Left colon (tissue), 2 donors: ENCODE data around the gene TMOD1. TPM values are rescaled to one million over a fixed set of nuclear protein-coding genes. Genes with fewer than 3 reads are reported as not detected.
"Not testable (repeated sequence)": the region's sequence is repeated elsewhere in the genome, so short reads cannot be mapped to it uniquely, and the experiment has no call there.

ENCODE experiments used
- ATAC-seq: fragments of 200-7000 bp; cut with Tn5 transposase; one replicate; pipeline ENCODE4 v1.9.1; 2020; ENCODE audit warnings: mild to moderate bottlenecking, moderate library complexity
- DNase-seq, 2 donors: peaks; one replicate each; pipeline ENCODE4 v3.0.0-alpha.2; 2020
- intact Hi-C, 2 donors: fragments of 100-400 bp; cut with DNase I in 1 of 2; cut with micrococcal nuclease in 1 of 2; formaldehyde crosslinking; loops; one replicate each; pipeline versions ENCODE4 v1.11.2 to v1.14.0; 2022; cut with DNase I, micrococcal nuclease
- long read RNA-seq: library from polyadenylated mRNA; unstranded; transcript quantifications from one replicate; pipeline ENCODE4 v2.0.0, GENCODE V29; 2021
- total RNA-seq, 2 donors: library from RNA; stranded (reverse); fragmentation: NEBNext Ultra II Directional; extraction: Animal tissue kit (Norgen Biotek cat#: 25700); gene quantifications; one replicate each; pipeline ENCODE4 v1.2.1, GENCODE V29; 2021
- donor health status: DM: no; HTN: no; CAD: no.
- donor health status: DM: yes; HTN: yes; CAD: no.

TMOD1 gene
- total RNA-seq, result 1 to 10 TPM; 1.9 to 5.6 TPM
- long read RNA-seq, partial matches to known transcripts, result 0 of 4 reads
- long read RNA-seq, other reads (novel, unspliced or antisense), result 2 of 4 reads

- DNase-seq (peak; percentile 58 to 79), ATAC-seq (peak; percentile 92)
- intact Hi-C loops, result loop anchor here in 1 of 2 donors (10.0 kb wide), 1 partner anchor 93 kb away; no protein-coding TSS in a partner anchor
Measured at GRCh38 chr9:97501177-97501971, at the start of gene TMOD1. TSS of gene TMOD1 (plus strand) at chr9:97501666. CDS start at chr9:97524189, 22,523 bp downstream.

- DNase-seq, intact Hi-C loops, ATAC-seq: not testable (repeated sequence)
Measured at GRCh38 chr9:97453573-97453972, 47.9 kb upstream of the TMOD1 start.

GRCh38 chr9:97456841-97457240, 44.6 kb upstream of the TMOD1 start:
- ATAC-seq, DNase-seq, intact Hi-C loops: not testable (repeated sequence)

GRCh38 chr9:97459326-97459725, 42.1 kb upstream of the TMOD1 start:
- no peak for ATAC-seq
- intact Hi-C loops, result no loop called here
- no peak for DNase-seq

GRCh38 chr9:97462159-97462558, 39.3 kb upstream of the TMOD1 start:
- ATAC-seq, result no peak
- intact Hi-C loops, result no loop called here
- DNase-seq, result no peak

GRCh38 chr9:97462914-97463313, 38.6 kb upstream of the TMOD1 start:
- no peak for DNase-seq
- intact Hi-C loops, result no loop called here
- ATAC-seq, result no peak

- intact Hi-C loops, result loop anchor here in 1 of 2 donors (5.0 kb wide), 2 partner anchors 133 to 148 kb away; no protein-coding TSS in a partner anchor
- ATAC-seq, result peak; percentile 98
- DNase-seq, result peak; percentile 61 to 66
Measured at GRCh38 chr9:97468658-97469448, 32.6 kb upstream of the TMOD1 start.

GRCh38 chr9:97470076-97470475, 31.4 kb upstream of the TMOD1 start:
- DNase-seq (no peak), ATAC-seq (no peak)
- intact Hi-C loops, result no loop called here

GRCh38 chr9:97473717-97474116, 27.7 kb upstream of the TMOD1 start:
- intact Hi-C loops, result no loop called here
- ATAC-seq, result no peak
- DNase-seq, result no peak

- DNase-seq (no peak), ATAC-seq (no peak)
- intact Hi-C loops, result no loop called here
Measured at GRCh38 chr9:97474372-97474925, 27.0 kb upstream of the TMOD1 start.

GRCh38 chr9:97475059-97475458, 26.4 kb upstream of the TMOD1 start:
- peak; percentile 31 for ATAC-seq
- intact Hi-C loops, result no loop called here

GRCh38 chr9:97478301-97478981, 23.0 kb upstream of the TMOD1 start:
- DNase-seq (no peak), ATAC-seq (peak; percentile 26)
- intact Hi-C loops, result no loop called here

More at GRCh38 chr9:97475059-97475458, 26.4 kb upstream of the TMOD1 start:
- no peak for DNase-seq

GRCh38 chr9:97479496-97480159, 21.8 kb upstream of the TMOD1 start:
- DNase-seq (no peak), ATAC-seq (no peak)
- intact Hi-C loops, result no loop called here

GRCh38 chr9:97480174-97480573, 21.3 kb upstream of the TMOD1 start:
- intact Hi-C loops, result no loop called here
- ATAC-seq, result no peak

GRCh38 chr9:97480749-97481148, 20.7 kb upstream of the TMOD1 start:
- DNase-seq (no peak), ATAC-seq (no peak)
- intact Hi-C loops, result no loop called here

More at GRCh38 chr9:97480174-97480573, 21.3 kb upstream of the TMOD1 start:
- no peak for DNase-seq

- intact Hi-C loops, result no loop called here
- no peak for DNase-seq
- ATAC-seq, result no peak
Measured at GRCh38 chr9:97484134-97484533, 17.3 kb upstream of the TMOD1 start.

- intact Hi-C loops, result no loop called here
- DNase-seq (no peak), ATAC-seq (no peak)
Measured at GRCh38 chr9:97487107-97487506, 14.4 kb upstream of the TMOD1 start.

- intact Hi-C loops, result no loop called here
- no peak for DNase-seq
- no peak for ATAC-seq
Measured at GRCh38 chr9:97487861-97488260, 13.6 kb upstream of the TMOD1 start.
